GM21786 (cell line): ENCODE results near the gene LOXL3.

Experiments
- ATAC-seq: cut with Tn5 transposase; IDR thresholded peaks from one replicate; pipeline ENCODE4 v1.9.1; 2021; ENCODE audit not compliant: unreplicated experiment

Gene LOXL3

GRCh38 chr2:74510272-74510671 is 43.5 kb downstream of the LOXL3 start:
- ATAC-seq, result no peak

GRCh38 chr2:74507926-74508520 is 45.7 kb downstream of the LOXL3 start:
- ATAC-seq, result peak; percentile 0

- peak; percentile 90 for ATAC-seq
These were observed 46.4 kb downstream of the LOXL3 start, which contains the start of gene PCGF1 for GRCh38 chr2:74507145-74507925. Gene PCGF1 (minus strand): TSS chr2:74507695. CDS start chr2:74507668, 27 bp downstream.

- ATAC-seq, result no peak
These were observed 48.1 kb downstream of the LOXL3 start for GRCh38 chr2:74505448-74506246.

- no peak for ATAC-seq
These were observed 49.2 kb downstream of the LOXL3 start for GRCh38 chr2:74504591-74504990.

- ATAC-seq, result no peak
These were observed 50.0 kb downstream of the LOXL3 start for GRCh38 chr2:74503506-74504475.

GRCh38 chr2:74502720-74503505 is 50.8 kb downstream of the LOXL3 start:
- peak; percentile 35 for ATAC-seq

- no peak for ATAC-seq
These were observed 51.5 kb downstream of the LOXL3 start for GRCh38 chr2:74502147-74502719.

GRCh38 chr2:74501335-74502071 is 52.2 kb downstream of the LOXL3 start:
- ATAC-seq, result no peak

- ATAC-seq, result no peak
These were observed 53.2 kb downstream of the LOXL3 start for GRCh38 chr2:74500578-74500946.

- no peak for ATAC-seq
These were observed 53.7 kb downstream of the LOXL3 start for GRCh38 chr2:74499940-74500577.

GRCh38 chr2:74499267-74499939 is 54.3 kb downstream of the LOXL3 start, which contains the start of gene LBX2:
Gene LBX2 (minus strand): TSS chr2:74499603. CDS start chr2:74499537, 66 bp downstream.
- no peak for ATAC-seq

- no peak for ATAC-seq
These were observed 55.1 kb downstream of the LOXL3 start for GRCh38 chr2:74498500-74499266.

GRCh38 chr2:74497777-74498499 is 55.8 kb downstream of the LOXL3 start:
- ATAC-seq, result no peak

GRCh38 chr2:74496997-74497776 is 56.6 kb downstream of the LOXL3 start:
- no peak for ATAC-seq
